H9 (cell line): ENCODE data around the gene MICAL2. TPM values are rescaled to one million over a fixed set of nuclear protein-coding genes. Genes with fewer than 3 reads are reported as not detected.

Experiments used
- DNase-seq: peaks from one replicate; pipeline ENCODE4 v3.0.0-alpha.2; 2017
- H2AFZ ChIP-seq: one replicate; pipeline ENCODE4 v1.6.1; 2013; ENCODE audit warnings: mild to moderate bottlenecking, low read length, control low read depth, moderate library complexity
- H2AK5ac ChIP-seq: 2 replicates; pipeline ENCODE4 v1.6.1; 2013; ENCODE audit warnings: low read length, control low read depth, mixed read lengths; ENCODE audit not compliant: insufficient read length
- H2BK120ac ChIP-seq: one replicate; pipeline ENCODE4 v1.6.1; 2013; ENCODE audit warnings: low read depth, mild to moderate bottlenecking, low read length, control low read depth, inconsistent platforms; ENCODE audit not compliant: poor library complexity, severe bottlenecking
- H2BK12ac ChIP-seq: 2 replicates; pipeline ENCODE4 v1.6.1; 2013; ENCODE audit warnings: low read length, control low read depth, mixed read lengths, low read depth; ENCODE audit not compliant: insufficient read length
- H2BK15ac ChIP-seq: 2 replicates; pipeline ENCODE4 v1.6.1; 2013; ENCODE audit warnings: low read depth, low read length, control low read depth
- H2BK20ac ChIP-seq: one replicate; pipeline ENCODE4 v1.6.1; 2013; ENCODE audit warnings: low read depth, mild to moderate bottlenecking, low read length, control low read depth, inconsistent platforms; ENCODE audit not compliant: poor library complexity, severe bottlenecking
- H2BK5ac ChIP-seq: 2 replicates; pipeline ENCODE4 v1.6.1; 2013; ENCODE audit warnings: low read length, control low read depth, mixed read lengths; ENCODE audit not compliant: insufficient read length
- H3K14ac ChIP-seq: 2 replicates; pipeline ENCODE4 v1.6.1; 2013; ENCODE audit warnings: low read length, control low read depth; ENCODE audit not compliant: insufficient read depth
- H3K18ac ChIP-seq: 2 replicates; pipeline ENCODE4 v1.6.1; 2013; ENCODE audit warnings: low read depth, mild to moderate bottlenecking, mixed read lengths, low read length, control low read depth; ENCODE audit not compliant: insufficient read length
- H3K23ac ChIP-seq: 2 replicates; pipeline ENCODE4 v1.6.1; 2013; ENCODE audit warnings: low read length, control low read depth, mixed read lengths, low read depth; ENCODE audit not compliant: insufficient read length
- H3K23me2 ChIP-seq: 2 replicates; pipeline ENCODE4 v1.6.1; 2013; ENCODE audit warnings: low read depth, mild to moderate bottlenecking, mixed read lengths, low read length, control low read depth; ENCODE audit not compliant: insufficient read length, poor library complexity, severe bottlenecking
- H3K27ac ChIP-seq: 2 replicates; pipeline ENCODE4 v1.5.1; 2013; ENCODE audit warnings: low read length, control low read depth, mixed read lengths, low read depth; ENCODE audit not compliant: insufficient read length
- H3K27me3 ChIP-seq: 2 replicates; pipeline ENCODE4 v1.6.1; 2013; ENCODE audit warnings: low read length, control low read depth, inconsistent platforms; ENCODE audit not compliant: insufficient read depth
- H3K4ac ChIP-seq: 2 replicates; pipeline ENCODE4 v1.6.1; 2013; ENCODE audit warnings: low read depth, mild to moderate bottlenecking, control low read depth, inconsistent platforms, low read length, moderate library complexity
- H3K4me1 ChIP-seq: 2 replicates; pipeline ENCODE4 v1.6.1; 2013; ENCODE audit warnings: low read length, control low read depth, inconsistent platforms; ENCODE audit not compliant: insufficient read depth
- H3K4me2 ChIP-seq: 2 replicates; pipeline ENCODE4 v1.6.1; 2013; ENCODE audit warnings: low read length, control low read depth, mixed read lengths; ENCODE audit not compliant: insufficient read length, insufficient read depth
- H3K56ac ChIP-seq: 2 replicates; pipeline ENCODE4 v1.6.1; 2013; ENCODE audit warnings: low read depth, mild to moderate bottlenecking, mixed read lengths, low read length, control low read depth; ENCODE audit not compliant: insufficient read length
- H3K79me1 ChIP-seq: 2 replicates; pipeline ENCODE4 v1.6.1; 2013; ENCODE audit warnings: low read depth, mild to moderate bottlenecking, moderate library complexity, low read length, control low read depth, inconsistent platforms; ENCODE audit not compliant: insufficient read depth, poor library complexity, severe bottlenecking
- H3K79me2 ChIP-seq: 2 replicates; pipeline ENCODE4 v1.6.1; 2013; ENCODE audit warnings: low read length, control low read depth, inconsistent platforms; ENCODE audit not compliant: insufficient read depth
- H3K9ac ChIP-seq: 2 replicates; pipeline ENCODE4 v1.6.1; 2013; ENCODE audit warnings: low read length, control low read depth, mixed read lengths; ENCODE audit not compliant: insufficient read length; ENCODE audit errors: extremely low read depth
- H3K9me3 ChIP-seq: one replicate; pipeline ENCODE4 v1.6.1; 2013; ENCODE audit warnings: low read depth, low read length, inconsistent platforms; ENCODE audit not compliant: control insufficient read depth
- H3T11ph ChIP-seq: one replicate; pipeline ENCODE4 v1.6.1; 2013; ENCODE audit warnings: mild to moderate bottlenecking, low read length, control low read depth, inconsistent platforms
- H4K20me1 ChIP-seq: one replicate; pipeline ENCODE4 v1.6.1; 2013; ENCODE audit not compliant: control insufficient read depth, insufficient read length, insufficient read depth
- H4K5ac ChIP-seq: 2 replicates; pipeline ENCODE4 v1.6.1; 2013; ENCODE audit warnings: low read depth, mild to moderate bottlenecking, mixed read lengths, low read length, control low read depth; ENCODE audit not compliant: insufficient read length
- H4K8ac ChIP-seq: replicated peaks from 2 replicates; pipeline ENCODE4 v1.6.1; 2013; ENCODE audit warnings: low read length, control low read depth, mixed read lengths, low read depth; ENCODE audit not compliant: insufficient read length
- H4K91ac ChIP-seq: 2 replicates; pipeline ENCODE4 v1.6.1; 2013; ENCODE audit warnings: low read depth, mild to moderate bottlenecking, moderate library complexity, mixed read lengths, low read length, control low read depth; ENCODE audit not compliant: insufficient read length
- H3K27ac Mint-ChIP-seq, 3 experiments: 2 replicates in 2 of 3; 3 replicates in 1 of 3; pipeline ENCODE4 v1.8.0; 2020 to 2021; ENCODE audit warnings: mixed read lengths in 3 of 3, mild to moderate bottlenecking in 1 of 3, moderate library complexity in 1 of 3
- H3K27me3 Mint-ChIP-seq: 2 replicates; pipeline ENCODE4 v1.8.0; 2021; ENCODE audit warnings: low read depth, mild to moderate bottlenecking, moderate library complexity, mixed read lengths
- H3K36me3 Mint-ChIP-seq, 3 experiments: 2 replicates in 2 of 3; 3 replicates in 1 of 3; pipeline ENCODE4 v1.8.0; 2020 to 2021; ENCODE audit warnings: low read depth in 3 of 3, mixed read lengths in 3 of 3; ENCODE audit not compliant: insufficient read depth in 1 of 3
- H3K4me1 Mint-ChIP-seq, 2 experiments: 2 replicates each; pipeline ENCODE4 v1.8.0; 2020; ENCODE audit warnings: mixed read lengths in 2 of 2
- H3K4me3 Mint-ChIP-seq, 2 experiments: 2 replicates in 1 of 2; 3 replicates in 1 of 2; pipeline ENCODE4 v1.8.0; 2020 to 2021; ENCODE audit warnings: mild to moderate bottlenecking in 2 of 2, mixed read lengths in 2 of 2, moderate library complexity in 1 of 2
- H3K9me3 Mint-ChIP-seq, 2 experiments: 2 replicates in 1 of 2; 3 replicates in 1 of 2; pipeline ENCODE4 v1.8.0; 2020; ENCODE audit warnings: mild to moderate bottlenecking in 2 of 2, mixed read lengths in 2 of 2, moderate library complexity in 1 of 2
- WGBS: extraction: QIAGEN DNeasy Blood & Tissue Kit; methylation state at CpG from one replicate; pipeline ENCODE4 v1.1.7; 2013; ENCODE audit warnings: missing lambda C conversion rate, low lambda C conversion rate, mixed read lengths; ENCODE audit not compliant: insufficient read length; ENCODE audit errors: extremely low coverage; 5-methylcytosine and 5-hydroxymethylcytosine counted together
- total RNA-seq: library from RNA; stranded (reverse); gene quantifications from 2 replicates; pipeline ENCODE4 v1.2.1, GENCODE V29; 2021
- TF ChIP-seq, protein P1 (sequence below): fragments of 200-600 bp; sonication (generic); conservative IDR thresholded peaks from 3 replicates; pipeline ENCODE4 v1.8.0; 2021; ENCODE audit warnings: antibody characterized with exemption, mild to moderate bottlenecking

Gene MICAL2
- total RNA-seq, 1 experiment from 2014 or later = 4.7 TPM

DNA sequence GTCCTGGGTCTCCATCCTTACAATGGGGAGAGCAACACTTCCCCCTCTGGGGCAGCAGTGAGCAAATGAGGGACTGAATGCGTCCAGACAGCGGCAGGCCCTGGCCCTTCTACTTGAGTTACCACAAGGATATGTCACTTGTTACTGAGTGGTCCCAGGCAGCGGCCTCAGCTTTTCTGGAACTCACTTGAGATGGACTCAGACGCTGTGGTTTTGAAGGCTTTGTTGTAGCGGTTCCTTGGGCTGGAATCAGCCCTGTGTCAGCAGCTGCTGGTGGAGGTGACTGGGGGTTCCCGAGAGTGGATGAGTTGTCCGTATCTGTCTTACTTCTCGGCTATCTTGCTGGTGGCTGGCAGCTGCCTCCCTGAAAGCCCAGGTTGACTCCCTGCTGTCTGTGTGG lies 77.0 kb downstream of the MICAL2 start:
- Histone ChIP-seq H3K79me1 (no peaks in the 10 kb centered on the region), H3K4me2 (no peak overlapping the region), H2BK5ac (no peak overlapping the region), H3K9me3 (no peaks in the 10 kb centered on the region), H2BK15ac (no peak overlapping the region), H2AFZ (no peak overlapping the region), H4K20me1 (no peaks in the 10 kb centered on the region), H3T11ph (no peak overlapping the region), H3K18ac (no peak overlapping the region), H3K23ac (no peak overlapping the region), H2BK20ac (no peak overlapping the region), H3K79me2 (no peaks in the 10 kb centered on the region), H2BK120ac (no peak overlapping the region), H3K14ac (no peak overlapping the region), H4K91ac (no peak overlapping the region), H3K23me2 (no peaks in the 10 kb centered on the region), H4K5ac (no peak overlapping the region), H4K8ac (no peak overlapping the region), H3K4me1 (no peaks in the 10 kb centered on the region), H3K27me3 (no peaks in the 10 kb centered on the region), H2AK5ac (no peak overlapping the region), H3K27ac (no peak overlapping the region), H3K56ac (no peak overlapping the region), H3K4ac (no peak overlapping the region), H3K9ac (no peak overlapping the region), H2BK12ac (no peak overlapping the region)
- Mint-ChIP-seq H3K4me1 (peaks cover 11 to 12% of the 10 kb centered on the region in 2 experiments), H3K27ac (no peak overlapping the region), H3K36me3 (no peaks in the 10 kb centered on the region), H3K4me3 (no peak overlapping the region), H3K27me3 (no peaks in the 10 kb centered on the region), H3K9me3 (no peaks in the 10 kb centered on the region)
- TF ChIP-seq, protein P1, sequence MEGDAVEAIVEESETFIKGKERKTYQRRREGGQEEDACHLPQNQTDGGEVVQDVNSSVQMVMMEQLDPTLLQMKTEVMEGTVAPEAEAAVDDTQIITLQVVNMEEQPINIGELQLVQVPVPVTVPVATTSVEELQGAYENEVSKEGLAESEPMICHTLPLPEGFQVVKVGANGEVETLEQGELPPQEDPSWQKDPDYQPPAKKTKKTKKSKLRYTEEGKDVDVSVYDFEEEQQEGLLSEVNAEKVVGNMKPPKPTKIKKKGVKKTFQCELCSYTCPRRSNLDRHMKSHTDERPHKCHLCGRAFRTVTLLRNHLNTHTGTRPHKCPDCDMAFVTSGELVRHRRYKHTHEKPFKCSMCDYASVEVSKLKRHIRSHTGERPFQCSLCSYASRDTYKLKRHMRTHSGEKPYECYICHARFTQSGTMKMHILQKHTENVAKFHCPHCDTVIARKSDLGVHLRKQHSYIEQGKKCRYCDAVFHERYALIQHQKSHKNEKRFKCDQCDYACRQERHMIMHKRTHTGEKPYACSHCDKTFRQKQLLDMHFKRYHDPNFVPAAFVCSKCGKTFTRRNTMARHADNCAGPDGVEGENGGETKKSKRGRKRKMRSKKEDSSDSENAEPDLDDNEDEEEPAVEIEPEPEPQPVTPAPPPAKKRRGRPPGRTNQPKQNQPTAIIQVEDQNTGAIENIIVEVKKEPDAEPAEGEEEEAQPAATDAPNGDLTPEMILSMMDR = no peak
- DNase-seq = no peak
- no CpG with 5 or more reads among the region's 8 CpGs for WGBS
